SK-N-MC (cell line): ENCODE results near the gene BARX1.

Experiments used
- EZH2 ChIP-seq: fragments of 200-600 bp; sonication (generic); IDR thresholded peaks from one replicate; pipeline ENCODE4 v1.6.1; 2017; ENCODE audit warnings: antibody characterized with exemption
- FOXP2 ChIP-seq: optimal IDR thresholded peaks from 2 replicates; pipeline ENCODE3; 2011; ENCODE audit warnings: mild to moderate bottlenecking, moderate library complexity; ENCODE audit not compliant: insufficient read depth; ENCODE audit errors: extremely low read length, control extremely low read depth

DNA sequence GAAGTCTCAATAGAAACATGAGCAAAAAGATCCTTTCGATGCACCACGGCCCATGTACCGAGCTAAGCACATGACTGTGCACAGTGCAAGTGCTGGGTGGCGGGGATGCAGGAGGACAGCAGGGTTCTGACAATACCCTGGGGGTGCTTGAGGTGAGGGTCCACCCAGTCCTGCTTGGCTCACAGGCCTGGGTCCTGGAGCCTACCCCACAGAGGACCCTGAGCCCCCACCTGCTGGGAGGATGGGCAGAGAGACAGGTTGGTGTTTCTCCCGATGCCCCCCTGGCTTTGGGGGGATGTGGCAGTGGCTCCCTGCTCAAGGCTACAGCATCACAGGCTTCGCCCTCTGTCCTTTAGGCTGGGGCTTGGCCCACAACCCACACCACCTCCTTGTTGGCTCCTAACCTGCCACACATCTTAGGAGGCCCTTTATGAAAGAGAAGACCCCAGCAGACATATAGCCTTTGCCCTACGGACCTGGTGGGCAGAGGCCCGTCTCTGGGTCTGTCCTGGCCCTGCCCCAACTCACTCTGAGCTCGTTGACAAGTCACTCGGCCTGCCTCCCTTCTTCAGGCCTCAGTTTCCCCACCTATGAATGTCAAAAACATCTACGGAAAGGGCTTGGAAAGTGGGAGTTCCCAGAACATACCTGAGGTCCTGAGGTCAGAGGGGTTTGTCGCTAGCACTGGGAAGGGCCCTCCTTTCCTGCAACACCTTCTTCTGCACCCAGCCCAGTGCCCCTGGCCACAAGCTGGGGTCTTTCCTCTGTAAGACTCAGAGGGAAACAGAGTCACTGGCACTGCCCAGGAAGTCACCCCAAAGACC lies 50.3 kb downstream of the BARX1 start:
- TF ChIP-seq FOXP2, result no peak
- no peak for TF ChIP-seq EZH2
